GM18511 (cell line): ENCODE results near the gene JARID2.

Experiments
- ATAC-seq: cut with Tn5 transposase; IDR thresholded peaks from one replicate; pipeline ENCODE4 v1.9.1; 2021; ENCODE audit warnings: mild to moderate bottlenecking, moderate library complexity; ENCODE audit not compliant: unreplicated experiment

JARID2 gene

GRCh38 chr6:15500901-15501825 is 255.3 kb downstream of the JARID2 start:
- ATAC-seq = no peak

DNA sequence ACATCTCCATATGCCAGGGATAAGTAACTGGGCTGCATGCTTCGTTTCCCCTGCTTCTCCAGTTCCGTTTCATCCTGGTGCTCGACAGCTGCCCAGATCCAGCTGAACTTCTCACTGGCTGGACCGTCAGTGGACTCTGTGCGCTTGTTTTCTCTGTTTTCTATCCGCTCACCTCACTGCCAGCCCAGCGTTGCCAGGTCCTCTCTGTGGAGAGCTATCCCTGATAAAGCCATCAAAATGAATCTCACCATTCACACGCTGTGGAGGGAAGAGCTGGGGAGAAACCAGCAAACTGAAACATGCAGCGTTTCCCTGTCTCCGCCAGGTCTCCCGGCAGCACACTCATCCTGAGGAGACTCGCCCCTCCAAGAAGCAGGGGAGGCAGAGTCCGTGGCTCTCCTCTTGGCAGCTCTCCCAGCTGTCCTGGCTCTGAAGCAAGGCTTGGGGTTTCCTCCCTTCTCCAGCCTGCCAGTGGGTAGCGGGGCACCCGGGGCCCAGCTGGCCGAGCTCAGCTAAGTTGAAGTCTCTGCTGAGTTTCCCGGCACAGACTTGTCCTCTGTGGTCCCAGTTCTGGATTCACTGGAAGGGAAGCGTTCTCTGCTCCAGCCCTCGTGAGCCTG is 256.1 kb downstream of the JARID2 start:
- no peak for ATAC-seq

DNA sequence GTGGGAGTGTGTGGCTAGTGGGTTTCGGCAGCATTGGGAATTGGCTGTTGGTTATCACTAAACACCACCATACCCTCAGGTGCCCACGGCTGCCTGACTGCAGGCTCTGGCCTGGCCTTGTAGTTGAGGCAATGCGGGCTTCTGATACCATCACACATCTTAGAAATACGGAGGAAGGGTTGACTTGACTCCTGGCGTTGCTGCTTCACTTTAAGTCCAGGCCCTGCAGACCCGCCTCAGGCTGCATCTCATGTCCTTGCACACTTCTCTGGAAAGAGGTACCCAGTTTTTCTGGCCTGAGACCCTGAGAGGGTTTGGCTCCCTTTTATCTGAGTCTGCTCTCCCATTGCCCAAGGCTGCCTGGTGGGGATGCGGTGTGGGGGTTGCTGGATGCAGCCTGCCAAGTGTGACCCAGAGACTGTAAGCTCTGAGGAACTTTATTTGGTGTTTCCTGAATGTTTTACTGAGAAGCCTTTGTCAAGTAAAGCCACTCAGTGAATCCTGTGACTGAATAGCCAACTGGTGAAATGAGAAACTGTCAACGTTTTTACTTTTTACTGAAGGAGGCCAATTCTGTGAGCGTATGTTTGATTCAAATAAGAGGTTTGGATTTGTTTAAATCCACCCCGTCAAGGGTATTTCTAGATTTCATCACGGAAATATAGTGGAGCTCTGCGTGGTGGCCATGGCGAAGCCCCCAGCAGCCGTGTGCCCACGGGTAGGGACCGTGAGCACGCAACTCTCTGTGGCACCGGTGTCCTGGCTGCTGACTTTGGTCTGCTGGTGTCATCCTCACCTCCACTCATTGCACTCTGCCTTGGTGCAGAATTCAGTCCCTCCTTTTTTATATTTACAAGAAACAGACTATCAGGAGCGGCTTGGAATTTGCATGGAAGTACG is 256.8 kb downstream of the JARID2 start:
- ATAC-seq = no peak

GRCh38 chr6:15503346-15503680 is 257.4 kb downstream of the JARID2 start:
- no peak for ATAC-seq

GRCh38 chr6:15504040-15504495 is 258.2 kb downstream of the JARID2 start:
- no peak for ATAC-seq

- no peak for ATAC-seq
These were observed 258.9 kb downstream of the JARID2 start for GRCh38 chr6:15504581-15505350.

DNA sequence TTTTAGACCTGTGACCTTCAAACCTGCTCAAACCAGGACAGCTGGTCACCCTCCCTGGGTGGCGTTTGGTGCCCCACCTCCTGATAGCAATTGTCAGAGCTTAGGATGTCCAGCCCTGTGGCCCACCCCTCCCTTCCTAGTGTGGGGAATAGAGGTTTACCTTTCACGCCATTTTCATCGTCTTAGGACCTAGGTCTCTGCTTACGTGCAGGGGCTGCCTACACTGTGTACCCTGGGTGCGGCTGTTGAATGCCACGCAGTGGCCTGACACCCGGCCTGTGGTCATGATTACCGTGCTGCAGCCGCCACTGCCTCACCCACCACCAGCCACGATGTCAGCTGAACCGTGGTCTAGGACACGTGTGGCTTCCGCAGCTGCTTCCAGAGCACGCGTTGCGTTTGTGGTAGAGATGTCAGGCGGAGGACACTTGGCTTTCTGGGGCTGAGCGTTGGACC is 259.6 kb downstream of the JARID2 start:
- no peak for ATAC-seq

GRCh38 chr6:15506066-15506465 is 260.2 kb downstream of the JARID2 start:
- ATAC-seq = no peak

GRCh38 chr6:15507221-15507620 is 261.4 kb downstream of the JARID2 start:
- ATAC-seq = no peak

DNA sequence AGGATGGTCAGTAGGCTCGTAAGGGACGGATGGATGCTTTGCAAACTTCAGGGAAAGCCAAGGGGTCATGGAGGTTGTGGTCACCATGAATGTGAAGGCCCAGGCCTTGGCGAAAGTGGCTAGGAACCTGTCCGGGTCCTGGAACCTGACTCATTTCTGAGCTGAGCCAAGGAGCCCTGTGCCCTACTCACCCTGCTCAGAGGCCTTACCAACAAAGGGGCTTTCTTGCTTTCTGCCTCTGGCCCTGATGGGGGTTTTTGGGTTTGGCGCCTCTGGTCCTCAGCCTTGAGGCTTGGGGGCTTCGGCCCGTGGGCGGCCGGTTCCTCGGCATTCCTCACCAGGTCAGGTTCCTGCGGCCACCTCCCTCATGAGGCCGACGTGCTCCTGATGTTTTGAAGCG is 261.9 kb downstream of the JARID2 start:
- ATAC-seq = no peak

DNA sequence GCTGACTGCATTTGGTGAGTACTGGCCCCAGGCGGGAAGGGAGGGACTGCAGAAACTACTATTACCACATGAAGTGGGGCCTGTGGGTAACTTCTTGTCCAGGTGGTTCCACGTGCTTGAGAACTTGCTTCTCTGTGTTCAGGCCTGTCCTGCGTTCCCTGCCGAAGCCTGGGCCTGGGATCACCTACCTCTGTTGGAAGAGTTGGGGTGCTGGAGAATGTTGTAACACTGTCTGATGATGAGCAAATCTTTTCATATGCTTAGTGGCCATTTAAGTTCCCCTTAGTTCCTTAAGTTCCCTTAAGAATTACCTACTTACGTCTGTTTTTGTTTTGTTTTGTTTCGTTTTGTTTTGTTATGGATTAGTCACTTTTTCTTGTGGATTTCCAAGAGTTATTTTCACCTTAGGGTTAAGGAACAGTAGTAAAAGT is 262.6 kb downstream of the JARID2 start:
- ATAC-seq = no peak

- ATAC-seq = no peak
These were observed 263.1 kb downstream of the JARID2 start for GRCh38 chr6:15508931-15509330.

DNA sequence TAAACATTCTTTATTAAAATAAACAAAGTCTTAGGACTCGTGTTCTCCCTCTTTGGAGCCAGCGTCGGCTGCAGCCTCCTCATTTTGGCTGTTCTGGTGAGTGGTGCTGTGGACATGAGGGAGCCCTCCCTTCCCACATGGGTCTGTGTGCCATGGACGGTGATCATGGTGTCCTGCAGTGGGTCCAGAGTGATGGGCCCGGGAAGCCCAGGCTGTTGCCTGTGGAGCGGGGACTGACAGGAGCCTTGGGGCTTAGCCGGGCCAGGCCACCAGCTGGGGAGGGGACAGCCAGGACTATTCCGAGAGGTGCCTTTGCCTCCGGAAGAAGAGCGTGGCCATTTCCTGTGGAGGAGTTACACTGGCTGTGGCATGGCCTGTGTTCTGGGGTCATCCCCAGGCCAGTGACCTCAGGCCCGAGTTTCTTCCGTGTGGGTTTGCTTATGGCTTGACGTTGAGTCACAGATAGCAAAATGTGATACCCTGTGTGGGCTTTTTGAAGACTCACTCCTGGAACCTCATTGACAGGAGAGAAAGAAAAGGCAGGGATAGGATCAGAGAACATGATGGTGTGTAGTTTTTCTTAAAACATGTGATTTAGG is 263.6 kb downstream of the JARID2 start:
- ATAC-seq = no peak

- ATAC-seq = no peak
These were observed 264.3 kb downstream of the JARID2 start for GRCh38 chr6:15510121-15510520.

- no peak for ATAC-seq
These were observed 264.8 kb downstream of the JARID2 start for GRCh38 chr6:15510536-15511247.

- no peak for ATAC-seq
These were observed 265.6 kb downstream of the JARID2 start for GRCh38 chr6:15511248-15512125.

GRCh38 chr6:15512126-15512525 is 266.3 kb downstream of the JARID2 start:
- ATAC-seq = no peak

DNA sequence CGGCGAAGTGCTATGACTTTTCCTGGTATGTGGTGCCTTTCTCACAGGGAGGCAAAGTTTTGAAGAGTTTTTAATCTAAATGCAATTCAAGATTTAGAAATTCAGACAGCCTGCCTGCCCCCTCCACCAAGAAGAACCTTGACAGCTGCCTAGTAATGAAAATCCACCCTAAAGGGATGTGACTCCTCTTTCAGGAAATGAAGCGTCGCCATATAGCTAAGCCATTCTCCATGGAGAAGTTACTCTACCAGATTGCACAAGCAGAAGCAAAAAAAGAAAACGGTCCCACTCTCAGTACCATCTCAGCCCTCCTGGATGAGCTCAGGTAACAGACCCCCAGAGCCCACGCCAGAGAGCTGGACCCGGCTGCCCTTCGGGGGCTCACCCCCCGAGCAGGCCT is 266.9 kb downstream of the JARID2 start:
- ATAC-seq = no peak
